H1 (cell line): ENCODE data around the gene PSG7. TPM values are rescaled to one million over a fixed set of nuclear protein-coding genes. Genes with fewer than 3 reads are reported as not detected.
"Not testable (repeated sequence)": the region's sequence is repeated elsewhere in the genome, so short reads cannot be mapped to it uniquely, and the experiment has no call there.

Experiments used
- CTCF ChIA-PET: fragments of 300-600 bp; sonication (Branson Sonifier 250); formaldehyde crosslinking; loops from one replicate; lab custom pipeline; 2021; ENCODE audit not compliant: partially characterized antibody; lab: Charles Lee
- POLR2A ChIA-PET: fragments of 300-600 bp; sonication (Branson Sonifier 250); formaldehyde crosslinking; loops from one replicate; lab custom pipeline; 2021; ENCODE audit warnings: inconsistent platforms; ENCODE audit not compliant: partially characterized antibody; lab: Charles Lee
- DNase-seq, 2 experiments: peaks; one replicate each; pipeline versions ENCODE4 v3.0.0 to v3.0.0-alpha.2; 2010 to 2022; ENCODE audit warnings: low spot score in 2 of 2, low read depth in 1 of 2, mixed read lengths in 1 of 2
- FAIRE-seq: peaks from 2 replicates; lab custom pipeline; 2011; peaks lifted over from hg19 to GRCh38; lab: Jason Lieb, UNC
- H2AFZ ChIP-seq: 2 replicates; pipeline ENCODE4 v1.8.1; 2012; ENCODE audit warnings: low read length, inconsistent platforms
- H2AK5ac ChIP-seq: 2 replicates; pipeline ENCODE4 v1.6.1; 2013; ENCODE audit warnings: low read depth, low read length
- H2BK120ac ChIP-seq: replicated peaks from 2 replicates; pipeline ENCODE3; 2013; ENCODE audit warnings: low read depth, low read length, inconsistent platforms
- H2BK12ac ChIP-seq: 2 replicates; pipeline ENCODE4 v1.6.1; 2013; ENCODE audit warnings: low read depth, low read length
- H2BK15ac ChIP-seq: 2 replicates; pipeline ENCODE4 v1.6.1; 2013; ENCODE audit warnings: low read length
- H2BK20ac ChIP-seq: 2 replicates; pipeline ENCODE4 v1.6.1; 2013; ENCODE audit warnings: low read length
- H2BK5ac ChIP-seq: 2 replicates; pipeline ENCODE4 v1.6.1; 2013; ENCODE audit warnings: low read depth, low read length
- H3K14ac ChIP-seq: 2 replicates; pipeline ENCODE4 v1.6.1; 2013; ENCODE audit warnings: inconsistent platforms; ENCODE audit not compliant: insufficient read length
- H3K18ac ChIP-seq: 2 replicates; pipeline ENCODE4 v1.6.1; 2013; ENCODE audit warnings: low read length; ENCODE audit errors: extremely low read depth
- H3K23ac ChIP-seq: 2 replicates; pipeline ENCODE4 v1.6.1; 2013; ENCODE audit warnings: inconsistent platforms; ENCODE audit not compliant: insufficient read length
- H3K23me2 ChIP-seq: 2 replicates; pipeline ENCODE4 v1.6.1; 2013; ENCODE audit warnings: low read depth, low read length
- H3K27ac ChIP-seq: 2 replicates; pipeline ENCODE4 v1.6.1; 2011; ENCODE audit warnings: low read depth, low read length, inconsistent platforms
- H3K27me3 ChIP-seq, 4 experiments: replicated peaks in 1 of 4; 1 replicate in 1 of 4; 2 replicates in 3 of 4; pipeline versions ENCODE4 v1.6.1 to v1.8.1; 2011 to 2013; ENCODE audit warnings: low read length in 3 of 4, mild to moderate bottlenecking in 3 of 4, inconsistent platforms in 2 of 4, mixed read lengths in 2 of 4, moderate library complexity in 1 of 4; ENCODE audit not compliant: control insufficient read depth in 3 of 4, insufficient read depth in 3 of 4; ENCODE audit errors: extremely low read depth in 1 of 4
- H3K36me3 ChIP-seq, 4 experiments: 2 replicates each; pipeline versions ENCODE4 v1.6.1 to v1.8.1; 2011 to 2013; ENCODE audit warnings: mild to moderate bottlenecking in 4 of 4, low read length in 3 of 4, moderate library complexity in 2 of 4, control low read depth in 1 of 4, inconsistent platforms in 1 of 4; ENCODE audit not compliant: insufficient read depth in 4 of 4, control insufficient read depth in 2 of 4
- H3K4ac ChIP-seq: replicated peaks from 2 replicates; pipeline ENCODE3; 2013; ENCODE audit warnings: low read length, low read depth, mixed read lengths, inconsistent platforms; ENCODE audit not compliant: insufficient read length
- H3K4me1 ChIP-seq, 4 experiments: replicated peaks in 1 of 4; 1 replicate in 1 of 4; 2 replicates in 3 of 4; pipeline versions ENCODE4 v1.6.1 to v1.8.1; 2011 to 2013; ENCODE audit warnings: low read length in 3 of 4, inconsistent platforms in 2 of 4, mixed read lengths in 1 of 4; ENCODE audit not compliant: insufficient read depth in 4 of 4, control insufficient read depth in 3 of 4
- H3K4me2 ChIP-seq, 2 experiments: 2 replicates each; pipeline versions ENCODE4 v1.6.1 to v1.8.1; 2011 to 2013; ENCODE audit warnings: low read depth in 2 of 2, low read length in 2 of 2, control low read depth in 1 of 2, inconsistent platforms in 1 of 2, mild to moderate bottlenecking in 1 of 2; ENCODE audit not compliant: insufficient read depth in 1 of 2
- H3K4me3 ChIP-seq, 4 experiments: fragments of 200-600, 300-600 bp in 1 of 4; sonication (generic), shearing (Covaris generic), sonication (Bioruptor Twin) in 1 of 4; 2 replicates each; pipeline versions ENCODE4 v1.5.1 to v1.8.1; 2011 to 2016; ENCODE audit warnings: low read length in 4 of 4, low read depth in 3 of 4, control low read depth in 2 of 4, inconsistent platforms in 2 of 4, mild to moderate bottlenecking in 2 of 4, mixed read lengths in 1 of 4, moderate library complexity in 1 of 4; ENCODE audit not compliant: insufficient read depth in 2 of 4; ENCODE audit errors: extremely low read depth in 1 of 4
- H3K56ac ChIP-seq: replicated peaks from 2 replicates; pipeline ENCODE3; 2013; ENCODE audit warnings: low read depth, mild to moderate bottlenecking, mixed read lengths, low read length, inconsistent platforms; ENCODE audit not compliant: insufficient read length
- H3K79me1 ChIP-seq: 2 replicates; pipeline ENCODE4 v1.6.1; 2013; ENCODE audit warnings: low read depth, low read length, control low read depth
- H3K79me2 ChIP-seq, 2 experiments: 2 replicates each; pipeline versions ENCODE4 v1.6.1 to v1.8.1; 2012 to 2013; ENCODE audit warnings: low read length in 2 of 2, mild to moderate bottlenecking in 2 of 2, inconsistent platforms in 1 of 2; ENCODE audit not compliant: insufficient read depth in 2 of 2, control insufficient read depth in 1 of 2
- H3K9ac ChIP-seq, 4 experiments: replicated peaks in 1 of 4; 1 replicate in 1 of 4; 2 replicates in 3 of 4; pipeline versions ENCODE4 v1.6.1 to v1.8.1; 2011 to 2013; ENCODE audit warnings: low read depth in 3 of 4, low read length in 3 of 4, control low read depth in 2 of 4, mild to moderate bottlenecking in 2 of 4, moderate library complexity in 2 of 4, inconsistent platforms in 1 of 4; ENCODE audit errors: extremely low read depth in 1 of 4
- H3K9me3 ChIP-seq, 2 experiments: 2 replicates each; pipeline versions ENCODE4 v1.6.1 to v1.8.1; 2012 to 2013; ENCODE audit warnings: mild to moderate bottlenecking in 2 of 2, moderate library complexity in 2 of 2, control low read depth in 1 of 2, inconsistent platforms in 1 of 2, low read depth in 1 of 2, low read length in 1 of 2, mixed read lengths in 1 of 2; ENCODE audit not compliant: insufficient read depth in 2 of 2
- H4K20me1 ChIP-seq, 2 experiments: replicated peaks in 1 of 2; 2 replicates each; pipeline versions ENCODE3 to v1.8.1; 2011 to 2013; ENCODE audit warnings: inconsistent platforms in 2 of 2, low read length in 2 of 2, mild to moderate bottlenecking in 1 of 2; ENCODE audit not compliant: insufficient read depth in 2 of 2, control insufficient read depth in 1 of 2
- H4K5ac ChIP-seq: 2 replicates; pipeline ENCODE4 v1.6.1; 2013; ENCODE audit warnings: low read length, low read depth, mixed read lengths, inconsistent platforms; ENCODE audit not compliant: insufficient read length
- H4K8ac ChIP-seq: 2 replicates; pipeline ENCODE4 v1.8.0; 2013; ENCODE audit warnings: mild to moderate bottlenecking, moderate library complexity, low read length, inconsistent platforms; ENCODE audit not compliant: insufficient read depth; ENCODE audit errors: extremely low read depth
- H4K91ac ChIP-seq: replicated peaks from 2 replicates; pipeline ENCODE3; 2013; ENCODE audit warnings: low read length, mixed read lengths, inconsistent platforms; ENCODE audit not compliant: insufficient read length
- CTCF ChIP-seq, 3 experiments: IDR thresholded peaks; 1 replicate in 2 of 3; 2 replicates in 1 of 3; pipeline versions ENCODE4 v1.5.1 to v1.6.1; 2011; ENCODE audit warnings: low read length in 3 of 3, mild to moderate bottlenecking in 3 of 3, inconsistent platforms in 2 of 3, low read depth in 1 of 3, moderate library complexity in 1 of 3; ENCODE audit not compliant: insufficient read depth in 1 of 3; ENCODE audit errors: control extremely low read depth in 1 of 3
- RAD21 ChIP-seq, 2 experiments: IDR thresholded peaks in 1 of 2; conservative IDR thresholded peaks in 1 of 2; 2 replicates each; pipeline ENCODE4 v1.6.1; 2011; ENCODE audit warnings: low read depth in 2 of 2, low read length in 2 of 2, improper control_type of control experiment in 1 of 2, inconsistent platforms in 1 of 2, mild to moderate bottlenecking in 1 of 2, moderate library complexity in 1 of 2
- WGBS, 2 experiments: shearing (Covaris generic) in 1 of 2; methylation state at CpG; one replicate each; pipeline versions ENCODE4 v1.1.6 to v1.1.7; 2013 to 2015; ENCODE audit warnings: low lambda C conversion rate in 2 of 2, mixed read lengths in 2 of 2, inconsistent platforms in 1 of 2, low coverage in 1 of 2, missing lambda C conversion rate in 1 of 2; ENCODE audit not compliant: insufficient replicate concordance in 2 of 2, insufficient coverage in 1 of 2, insufficient read length in 1 of 2; ENCODE audit errors: extremely low coverage in 1 of 2, missing lambda C conversion rate in 1 of 2; 5-methylcytosine and 5-hydroxymethylcytosine counted together
- polyA plus RNA-seq, 7 experiments: library from polyadenylated mRNA; depleted of rRNA in 3 of 7; stranded (reverse) in 5 of 7; unstranded in 2 of 7; fragments of >200 nt in 5 of 7; fragments of 200-250 nt in 2 of 7; gene quantifications; 1 replicate in 5 of 7; 2 replicates in 1 of 7; 4 replicates in 1 of 7; pipeline versions ENCODE4 v1.2.1 to v1.2.3, GENCODE V29; 2011 to 2013; ENCODE audit warnings: missing spikeins in 2 of 7, mixed read lengths in 2 of 7
- total RNA-seq: library from RNA; stranded (reverse); fragmentation: NEBNext Ultra II Directional; extraction: Animal tissue kit (Norgen Biotek cat#: 25700); gene quantifications from 2 replicates; pipeline ENCODE4 v1.2.1, GENCODE V29; 2021

Gene PSG7
- total and polyA plus RNA-seq, 2 of the 8 experiments (the other 6 are each of a cell fraction or from before 2014, with no cell fraction given): not detected

GRCh38 chr19:42923106-42923505 lies 13.9 kb downstream of the PSG7 start:
- H3K14ac ChIP-seq, H3K4ac ChIP-seq, H3K79me2 ChIP-seq, POLR2A ChIA-PET, H3K79me1 ChIP-seq, H4K5ac ChIP-seq, H4K91ac ChIP-seq, H3K27me3 ChIP-seq, H2AK5ac ChIP-seq, H3K36me3 ChIP-seq, H4K20me1 ChIP-seq, H3K27ac ChIP-seq, H3K56ac ChIP-seq, H3K23me2 ChIP-seq, H2AFZ ChIP-seq, H3K18ac ChIP-seq, H2BK120ac ChIP-seq, FAIRE-seq, H3K4me3 ChIP-seq, H4K8ac ChIP-seq, H3K23ac ChIP-seq, H2BK20ac ChIP-seq, H2BK15ac ChIP-seq, H2BK12ac ChIP-seq, H3K4me2 ChIP-seq, H3K4me1 ChIP-seq, H3K9ac ChIP-seq, H2BK5ac ChIP-seq: not testable (repeated sequence)
- 60% methylated on average over 9 of the region's 9 CpGs; no CpG with 5 or more reads in 1 of the 2 experiments for WGBS, 2 experiments
- TF ChIP-seq CTCF (IDR thresholded peaks at IDR 0.05; ENCODE audit: control extremely low read depth in 1 of 3, insufficient read depth in 1 of 3, low read depth in 1 of 3, low read length in 3 of 3) (peak; percentile 28 to 56 (median 47); a peak in 3 of 4 replicates), RAD21 (IDR thresholded peaks at IDR 0.05 in 1 of 2, conservative IDR thresholded peaks at IDR 0.05 in 1 of 2; ENCODE audit: low read depth in 2 of 2, low read length in 2 of 2) (peak; percentile 25 to 29)
- CTCF ChIA-PET: interaction anchor here (1.2 to 1.3 kb wide), 3 partner anchors 9 to 144 kb away, joined by 3 read pairs; no protein-coding TSS in a partner anchor
- H3K9me3 ChIP-seq: peaks cover 30 to 57% of the 10 kb centered on the region in 2 experiments
- peak in 1 of 2 experiments; percentile 50 for DNase-seq
